GM21529 (cell line): ENCODE results near the gene F5.
A peak's percentile ranks its signal among the peaks of the same experiment; 100 is the strongest.

Source experiments
- ATAC-seq: cut with Tn5 transposase; IDR thresholded peaks from one replicate; pipeline ENCODE4 v1.9.1; 2021; ENCODE audit not compliant: unreplicated experiment

F5 gene

GRCh38 chr1:169588785-169589485, 2.7 kb upstream of the F5 start:
- ATAC-seq, result no peak

GRCh38 chr1:169588112-169588511, 1.8 kb upstream of the F5 start:
- no peak for ATAC-seq

- ATAC-seq, result peak; percentile 23
These were observed 250 bp downstream of the F5 start for GRCh38 chr1:169586067-169586394.

GRCh38 chr1:169585181-169585580, 1.1 kb downstream of the F5 start:
- ATAC-seq, result no peak

- ATAC-seq, result no peak
These were observed 1.7 kb downstream of the F5 start for GRCh38 chr1:169584483-169585144.

- ATAC-seq, result no peak
These were observed 8.1 kb downstream of the F5 start for GRCh38 chr1:169577981-169578738.

- no peak for ATAC-seq
These were observed 9.3 kb downstream of the F5 start for GRCh38 chr1:169576935-169577331.

- ATAC-seq, result no peak
These were observed 9.9 kb downstream of the F5 start for GRCh38 chr1:169576241-169576934.

GRCh38 chr1:169574336-169574735, 11.9 kb downstream of the F5 start:
- no peak for ATAC-seq

- ATAC-seq, result no peak
These were observed 14.1 kb downstream of the F5 start for GRCh38 chr1:169572187-169572586.

GRCh38 chr1:169571450-169571849, 14.8 kb downstream of the F5 start:
- ATAC-seq, result no peak

- ATAC-seq, result no peak
These were observed 16.1 kb downstream of the F5 start for GRCh38 chr1:169570172-169570574.

GRCh38 chr1:169568497-169568896, 17.8 kb downstream of the F5 start:
- ATAC-seq, result no peak

- no peak for ATAC-seq
These were observed 20.7 kb downstream of the F5 start for GRCh38 chr1:169565335-169566271.

GRCh38 chr1:169563650-169564049, 22.6 kb downstream of the F5 start:
- ATAC-seq, result no peak

- no peak for ATAC-seq
These were observed 23.2 kb downstream of the F5 start for GRCh38 chr1:169563019-169563615.

- ATAC-seq, result no peak
These were observed 24.6 kb downstream of the F5 start for GRCh38 chr1:169561692-169562091.

GRCh38 chr1:169557131-169557530, 29.1 kb downstream of the F5 start:
- no peak for ATAC-seq

GRCh38 chr1:169550294-169550693, 36.0 kb downstream of the F5 start:
- peak; percentile 70 for ATAC-seq

GRCh38 chr1:169548282-169548681, 38.0 kb downstream of the F5 start:
- no peak for ATAC-seq
